H1 (cell line): ENCODE results near the gene MRPS34. TPM values are rescaled to one million over a fixed set of nuclear protein-coding genes. Genes with fewer than 3 reads are reported as not detected.

Source experiments
- CTCF ChIA-PET: fragments of 300-600 bp; sonication (Branson Sonifier 250); formaldehyde crosslinking; loops from one replicate; lab custom pipeline; 2021; ENCODE audit not compliant: partially characterized antibody; lab: Charles Lee
- POLR2A ChIA-PET: fragments of 300-600 bp; sonication (Branson Sonifier 250); formaldehyde crosslinking; loops from one replicate; lab custom pipeline; 2021; ENCODE audit warnings: inconsistent platforms; ENCODE audit not compliant: partially characterized antibody; lab: Charles Lee
- DNase-seq, 2 experiments: peaks; one replicate each; pipeline versions ENCODE4 v3.0.0 to v3.0.0-alpha.2; 2010 to 2022; ENCODE audit warnings: low spot score in 2 of 2, low read depth in 1 of 2, mixed read lengths in 1 of 2
- FAIRE-seq: peaks from 2 replicates; lab custom pipeline; 2011; peaks lifted over from hg19 to GRCh38; lab: Jason Lieb, UNC
- H2AFZ ChIP-seq: 2 replicates; pipeline ENCODE4 v1.8.1; 2012; ENCODE audit warnings: low read length, inconsistent platforms
- H2AK5ac ChIP-seq: 2 replicates; pipeline ENCODE4 v1.6.1; 2013; ENCODE audit warnings: low read depth, low read length
- H2BK120ac ChIP-seq: replicated peaks from 2 replicates; pipeline ENCODE3; 2013; ENCODE audit warnings: low read depth, low read length, inconsistent platforms
- H2BK12ac ChIP-seq: 2 replicates; pipeline ENCODE4 v1.6.1; 2013; ENCODE audit warnings: low read depth, low read length
- H2BK15ac ChIP-seq: 2 replicates; pipeline ENCODE4 v1.6.1; 2013; ENCODE audit warnings: low read length
- H2BK20ac ChIP-seq: 2 replicates; pipeline ENCODE4 v1.6.1; 2013; ENCODE audit warnings: low read length
- H2BK5ac ChIP-seq: 2 replicates; pipeline ENCODE4 v1.6.1; 2013; ENCODE audit warnings: low read depth, low read length
- H3K14ac ChIP-seq: 2 replicates; pipeline ENCODE4 v1.6.1; 2013; ENCODE audit warnings: inconsistent platforms; ENCODE audit not compliant: insufficient read length
- H3K18ac ChIP-seq: 2 replicates; pipeline ENCODE4 v1.6.1; 2013; ENCODE audit warnings: low read length; ENCODE audit errors: extremely low read depth
- H3K23ac ChIP-seq: 2 replicates; pipeline ENCODE4 v1.6.1; 2013; ENCODE audit warnings: inconsistent platforms; ENCODE audit not compliant: insufficient read length
- H3K23me2 ChIP-seq: 2 replicates; pipeline ENCODE4 v1.6.1; 2013; ENCODE audit warnings: low read depth, low read length
- H3K27ac ChIP-seq: 2 replicates; pipeline ENCODE4 v1.6.1; 2011; ENCODE audit warnings: low read depth, low read length, inconsistent platforms
- H3K27me3 ChIP-seq, 4 experiments: replicated peaks in 1 of 4; 1 replicate in 1 of 4; 2 replicates in 3 of 4; pipeline versions ENCODE4 v1.6.1 to v1.8.1; 2011 to 2013; ENCODE audit warnings: low read length in 3 of 4, mild to moderate bottlenecking in 3 of 4, inconsistent platforms in 2 of 4, mixed read lengths in 2 of 4, moderate library complexity in 1 of 4; ENCODE audit not compliant: control insufficient read depth in 3 of 4, insufficient read depth in 3 of 4; ENCODE audit errors: extremely low read depth in 1 of 4
- H3K36me3 ChIP-seq, 4 experiments: 2 replicates each; pipeline versions ENCODE4 v1.6.1 to v1.8.1; 2011 to 2013; ENCODE audit warnings: mild to moderate bottlenecking in 4 of 4, low read length in 3 of 4, moderate library complexity in 2 of 4, control low read depth in 1 of 4, inconsistent platforms in 1 of 4; ENCODE audit not compliant: insufficient read depth in 4 of 4, control insufficient read depth in 2 of 4
- H3K4ac ChIP-seq: replicated peaks from 2 replicates; pipeline ENCODE3; 2013; ENCODE audit warnings: low read length, low read depth, mixed read lengths, inconsistent platforms; ENCODE audit not compliant: insufficient read length
- H3K4me1 ChIP-seq, 4 experiments: replicated peaks in 1 of 4; 1 replicate in 1 of 4; 2 replicates in 3 of 4; pipeline versions ENCODE4 v1.6.1 to v1.8.1; 2011 to 2013; ENCODE audit warnings: low read length in 3 of 4, inconsistent platforms in 2 of 4, mixed read lengths in 1 of 4; ENCODE audit not compliant: insufficient read depth in 4 of 4, control insufficient read depth in 3 of 4
- H3K4me2 ChIP-seq, 2 experiments: 2 replicates each; pipeline versions ENCODE4 v1.6.1 to v1.8.1; 2011 to 2013; ENCODE audit warnings: low read depth in 2 of 2, low read length in 2 of 2, control low read depth in 1 of 2, inconsistent platforms in 1 of 2, mild to moderate bottlenecking in 1 of 2; ENCODE audit not compliant: insufficient read depth in 1 of 2
- H3K4me3 ChIP-seq, 4 experiments: fragments of 200-600, 300-600 bp in 1 of 4; sonication (generic), shearing (Covaris generic), sonication (Bioruptor Twin) in 1 of 4; 2 replicates each; pipeline versions ENCODE4 v1.5.1 to v1.8.1; 2011 to 2016; ENCODE audit warnings: low read length in 4 of 4, low read depth in 3 of 4, control low read depth in 2 of 4, inconsistent platforms in 2 of 4, mild to moderate bottlenecking in 2 of 4, mixed read lengths in 1 of 4, moderate library complexity in 1 of 4; ENCODE audit not compliant: insufficient read depth in 2 of 4; ENCODE audit errors: extremely low read depth in 1 of 4
- H3K56ac ChIP-seq: replicated peaks from 2 replicates; pipeline ENCODE3; 2013; ENCODE audit warnings: low read depth, mild to moderate bottlenecking, mixed read lengths, low read length, inconsistent platforms; ENCODE audit not compliant: insufficient read length
- H3K79me1 ChIP-seq: 2 replicates; pipeline ENCODE4 v1.6.1; 2013; ENCODE audit warnings: low read depth, low read length, control low read depth
- H3K79me2 ChIP-seq, 2 experiments: 2 replicates each; pipeline versions ENCODE4 v1.6.1 to v1.8.1; 2012 to 2013; ENCODE audit warnings: low read length in 2 of 2, mild to moderate bottlenecking in 2 of 2, inconsistent platforms in 1 of 2; ENCODE audit not compliant: insufficient read depth in 2 of 2, control insufficient read depth in 1 of 2
- H3K9ac ChIP-seq, 4 experiments: replicated peaks in 1 of 4; 1 replicate in 1 of 4; 2 replicates in 3 of 4; pipeline versions ENCODE4 v1.6.1 to v1.8.1; 2011 to 2013; ENCODE audit warnings: low read depth in 3 of 4, low read length in 3 of 4, control low read depth in 2 of 4, mild to moderate bottlenecking in 2 of 4, moderate library complexity in 2 of 4, inconsistent platforms in 1 of 4; ENCODE audit errors: extremely low read depth in 1 of 4
- H3K9me3 ChIP-seq, 2 experiments: 2 replicates each; pipeline versions ENCODE4 v1.6.1 to v1.8.1; 2012 to 2013; ENCODE audit warnings: mild to moderate bottlenecking in 2 of 2, moderate library complexity in 2 of 2, control low read depth in 1 of 2, inconsistent platforms in 1 of 2, low read depth in 1 of 2, low read length in 1 of 2, mixed read lengths in 1 of 2; ENCODE audit not compliant: insufficient read depth in 2 of 2
- H4K20me1 ChIP-seq, 2 experiments: replicated peaks in 1 of 2; 2 replicates each; pipeline versions ENCODE3 to v1.8.1; 2011 to 2013; ENCODE audit warnings: inconsistent platforms in 2 of 2, low read length in 2 of 2, mild to moderate bottlenecking in 1 of 2; ENCODE audit not compliant: insufficient read depth in 2 of 2, control insufficient read depth in 1 of 2
- H4K5ac ChIP-seq: 2 replicates; pipeline ENCODE4 v1.6.1; 2013; ENCODE audit warnings: low read length, low read depth, mixed read lengths, inconsistent platforms; ENCODE audit not compliant: insufficient read length
- H4K8ac ChIP-seq: 2 replicates; pipeline ENCODE4 v1.8.0; 2013; ENCODE audit warnings: mild to moderate bottlenecking, moderate library complexity, low read length, inconsistent platforms; ENCODE audit not compliant: insufficient read depth; ENCODE audit errors: extremely low read depth
- H4K91ac ChIP-seq: replicated peaks from 2 replicates; pipeline ENCODE3; 2013; ENCODE audit warnings: low read length, mixed read lengths, inconsistent platforms; ENCODE audit not compliant: insufficient read length
- BACH1 ChIP-seq: IDR thresholded peaks from 2 replicates; pipeline ENCODE4 v1.6.1; 2012; ENCODE audit warnings: low read length, improper control_type of control experiment
- EGR1 ChIP-seq: IDR thresholded peaks from 2 replicates; pipeline ENCODE4 v1.6.1; 2011; ENCODE audit warnings: low read depth, low read length, borderline replicate concordance
- JUN ChIP-seq: IDR thresholded peaks from 2 replicates; pipeline ENCODE4 v1.6.1; 2011; ENCODE audit warnings: low read depth, mild to moderate bottlenecking, improper control_type of control experiment, low read length
- KDM4A ChIP-seq: IDR thresholded peaks from one replicate; pipeline ENCODE4 v1.7.1; 2012; ENCODE audit warnings: low read depth, mild to moderate bottlenecking, moderate library complexity, low read length, inconsistent platforms; ENCODE audit not compliant: severe bottlenecking
- POLR2AphosphoS5 ChIP-seq: IDR thresholded peaks from 2 replicates; pipeline ENCODE4 v1.6.1; 2011; ENCODE audit warnings: low read depth, low read length
- RAD21 ChIP-seq, 2 experiments: IDR thresholded peaks in 1 of 2; conservative IDR thresholded peaks in 1 of 2; 2 replicates each; pipeline ENCODE4 v1.6.1; 2011; ENCODE audit warnings: low read depth in 2 of 2, low read length in 2 of 2, improper control_type of control experiment in 1 of 2, inconsistent platforms in 1 of 2, mild to moderate bottlenecking in 1 of 2, moderate library complexity in 1 of 2
- SP1 ChIP-seq: IDR thresholded peaks from 2 replicates; pipeline ENCODE4 v1.6.1; 2011; ENCODE audit warnings: low read depth, low read length
- TCF12 ChIP-seq: IDR thresholded peaks from 2 replicates; pipeline ENCODE4 v1.6.1; 2011; ENCODE audit warnings: low read depth, mild to moderate bottlenecking, low read length
- ZNF274 ChIP-seq: IDR thresholded peaks from 2 replicates; pipeline ENCODE4 v1.7.0; 2012; ENCODE audit warnings: low read length, borderline replicate concordance; ENCODE audit errors: extremely low read depth
- WGBS, 2 experiments: shearing (Covaris generic) in 1 of 2; methylation state at CpG; one replicate each; pipeline versions ENCODE4 v1.1.6 to v1.1.7; 2013 to 2015; ENCODE audit warnings: low lambda C conversion rate in 2 of 2, mixed read lengths in 2 of 2, inconsistent platforms in 1 of 2, low coverage in 1 of 2, missing lambda C conversion rate in 1 of 2; ENCODE audit not compliant: insufficient replicate concordance in 2 of 2, insufficient coverage in 1 of 2, insufficient read length in 1 of 2; ENCODE audit errors: extremely low coverage in 1 of 2, missing lambda C conversion rate in 1 of 2; 5-methylcytosine and 5-hydroxymethylcytosine counted together
- polyA plus RNA-seq, 7 experiments: library from polyadenylated mRNA; depleted of rRNA in 3 of 7; stranded (reverse) in 5 of 7; unstranded in 2 of 7; fragments of >200 nt in 5 of 7; fragments of 200-250 nt in 2 of 7; gene quantifications; 1 replicate in 5 of 7; 2 replicates in 1 of 7; 4 replicates in 1 of 7; pipeline versions ENCODE4 v1.2.1 to v1.2.3, GENCODE V29; 2011 to 2013; ENCODE audit warnings: missing spikeins in 2 of 7, mixed read lengths in 2 of 7
- total RNA-seq: library from RNA; stranded (reverse); fragmentation: NEBNext Ultra II Directional; extraction: Animal tissue kit (Norgen Biotek cat#: 25700); gene quantifications from 2 replicates; pipeline ENCODE4 v1.2.1, GENCODE V29; 2021
- TF ChIP-seq, protein P1 (sequence below): IDR thresholded peaks from 2 replicates; pipeline ENCODE4 v1.6.1; 2012; ENCODE audit warnings: low read length, inconsistent platforms

Gene MRPS34
- total and polyA plus RNA-seq, 2 of the 8 experiments (the other 6 are each of a cell fraction or from before 2014, with no cell fraction given), result 168 to 252 TPM

DNA sequence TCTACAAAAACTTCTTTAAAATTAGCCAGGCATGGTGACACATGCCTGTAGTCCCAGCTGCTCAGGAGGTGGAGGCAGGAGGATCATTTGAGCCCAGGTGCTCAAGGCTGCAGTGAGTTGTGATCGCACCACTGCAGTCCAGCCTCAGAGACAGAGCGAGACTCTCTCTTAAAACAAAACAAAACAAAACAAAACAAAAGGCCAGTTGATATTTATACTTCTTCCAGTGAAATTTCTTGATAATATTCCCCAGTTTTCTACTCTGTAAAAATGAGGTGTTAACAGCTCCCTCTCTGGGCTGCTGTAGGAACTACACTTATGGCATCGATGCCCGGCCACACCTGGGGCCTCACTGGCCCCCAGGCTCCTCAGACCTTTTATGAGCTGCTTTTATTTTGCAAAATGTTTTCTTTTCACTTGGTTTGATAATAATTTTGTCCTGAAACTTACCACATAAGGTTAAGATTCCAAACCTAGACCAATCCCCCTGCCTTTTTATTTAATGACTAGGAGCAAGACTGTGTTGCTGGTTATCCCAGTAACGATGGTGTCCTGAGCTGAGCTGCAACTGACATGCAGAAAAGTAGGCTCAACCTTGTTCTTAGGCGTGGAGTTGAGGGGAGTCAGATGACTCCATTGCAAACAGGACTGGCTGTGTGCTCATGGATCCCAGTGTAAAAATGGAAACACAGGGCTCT is 49.3 kb downstream of the MRPS34 start:
- no peak overlapping the region for H3K23ac ChIP-seq
- H2BK20ac ChIP-seq, result no peak overlapping the region
- ChIA-PET CTCF (interaction anchor here (0.8 to 2.8 kb wide), 20 partner anchors 24 to 397 kb away, joined by 3 to 21 read pairs (median 4); partner anchors contain the start of gene JPT2), POLR2A (interaction anchor here (0.7 to 2.0 kb wide), 8 partner anchors 9 to 211 kb away, joined by 3 to 7 read pairs (median 4); partner anchors contain the start of genes EME2 and MRPS34)
- no peak overlapping the region for H3K9ac ChIP-seq
- peaks cover 0 to 4% (median 0%) of the 10 kb centered on the region in 4 experiments; a peak in 3 of 8 replicates for H3K36me3 ChIP-seq
- H3K56ac ChIP-seq, result no peak overlapping the region
- H3K79me1 ChIP-seq, result peaks cover 7% of the 10 kb centered on the region
- H3K4me3 ChIP-seq, result no peak overlapping the region
- H2AFZ ChIP-seq, result no peak overlapping the region
- peaks cover 0 to 19% of the 10 kb centered on the region in 2 experiments for H4K20me1 ChIP-seq
- no peak overlapping the region; the same call in 1 of the 2 replicates for H3K18ac ChIP-seq
- no peaks in the 10 kb centered on the region for H3K9me3 ChIP-seq
- no peak overlapping the region for H4K8ac ChIP-seq
- H4K91ac ChIP-seq, result no peak overlapping the region
- no peak overlapping the region for H3K27ac ChIP-seq
- no peak overlapping the region for H2BK12ac ChIP-seq
- H2BK120ac ChIP-seq, result no peak overlapping the region
- 0 out of 7 replicates have a peak, but pooled peaks cover 0 to 2% (median 0%) of the 10 kb centered on the region in 4 experiments for H3K4me1 ChIP-seq
- FAIRE-seq (no peak), DNase-seq (peak in 1 of 2 experiments; percentile 74)
- H3K23me2 ChIP-seq, result no peaks in the 10 kb centered on the region
- no peak overlapping the region for H3K14ac ChIP-seq
- no peak overlapping the region for H3K4me2 ChIP-seq
- no peaks in the 10 kb centered on the region for H3K27me3 ChIP-seq
- no peak overlapping the region; the same call in 1 of the 2 replicates for H2BK5ac ChIP-seq
- WGBS, 2 experiments, result 66% methylated on average over 6 of the region's 6 CpGs; no CpG with 5 or more reads in 1 of the 2 experiments
- no peak overlapping the region for H4K5ac ChIP-seq
- H3K4ac ChIP-seq, result peak overlapping the region; percentile 85
- H2BK15ac ChIP-seq, result no peak overlapping the region
- H3K79me2 ChIP-seq, result no peaks in the 10 kb centered on the region; a peak in 2 of 4 replicates
- H2AK5ac ChIP-seq, result no peak overlapping the region
- TF ChIP-seq KDM4A (no peak), BACH1 (no peak), SP1 (no peak), TCF12 (no peak), ZNF274 (no peak), POLR2AphosphoS5 (no peak), EGR1 (no peak), RAD21 (IDR thresholded peaks at IDR 0.05 in 1 of 2, conservative IDR thresholded peaks at IDR 0.05 in 1 of 2; ENCODE audit: low read depth in 2 of 2, low read length in 2 of 2) (peak; percentile 26 to 46; a peak in 3 of 4 replicates), JUN (no peak)
- TF ChIP-seq, protein P1, sequence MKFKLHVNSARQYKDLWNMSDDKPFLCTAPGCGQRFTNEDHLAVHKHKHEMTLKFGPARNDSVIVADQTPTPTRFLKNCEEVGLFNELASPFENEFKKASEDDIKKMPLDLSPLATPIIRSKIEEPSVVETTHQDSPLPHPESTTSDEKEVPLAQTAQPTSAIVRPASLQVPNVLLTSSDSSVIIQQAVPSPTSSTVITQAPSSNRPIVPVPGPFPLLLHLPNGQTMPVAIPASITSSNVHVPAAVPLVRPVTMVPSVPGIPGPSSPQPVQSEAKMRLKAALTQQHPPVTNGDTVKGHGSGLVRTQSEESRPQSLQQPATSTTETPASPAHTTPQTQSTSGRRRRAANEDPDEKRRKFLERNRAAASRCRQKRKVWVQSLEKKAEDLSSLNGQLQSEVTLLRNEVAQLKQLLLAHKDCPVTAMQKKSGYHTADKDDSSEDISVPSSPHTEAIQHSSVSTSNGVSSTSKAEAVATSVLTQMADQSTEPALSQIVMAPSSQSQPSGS, result no peak
